ENCODE measurements around the gene BOLA3. TPM values are rescaled to one million over a fixed set of nuclear protein-coding genes. Genes with fewer than 3 reads are reported as not detected.

Gene BOLA3
- total and polyA plus RNA-seq, 2 donors (not counting 1 experiment from before 2014, with no cell fraction given), result 6.5 to 8.5 TPM

DNA sequence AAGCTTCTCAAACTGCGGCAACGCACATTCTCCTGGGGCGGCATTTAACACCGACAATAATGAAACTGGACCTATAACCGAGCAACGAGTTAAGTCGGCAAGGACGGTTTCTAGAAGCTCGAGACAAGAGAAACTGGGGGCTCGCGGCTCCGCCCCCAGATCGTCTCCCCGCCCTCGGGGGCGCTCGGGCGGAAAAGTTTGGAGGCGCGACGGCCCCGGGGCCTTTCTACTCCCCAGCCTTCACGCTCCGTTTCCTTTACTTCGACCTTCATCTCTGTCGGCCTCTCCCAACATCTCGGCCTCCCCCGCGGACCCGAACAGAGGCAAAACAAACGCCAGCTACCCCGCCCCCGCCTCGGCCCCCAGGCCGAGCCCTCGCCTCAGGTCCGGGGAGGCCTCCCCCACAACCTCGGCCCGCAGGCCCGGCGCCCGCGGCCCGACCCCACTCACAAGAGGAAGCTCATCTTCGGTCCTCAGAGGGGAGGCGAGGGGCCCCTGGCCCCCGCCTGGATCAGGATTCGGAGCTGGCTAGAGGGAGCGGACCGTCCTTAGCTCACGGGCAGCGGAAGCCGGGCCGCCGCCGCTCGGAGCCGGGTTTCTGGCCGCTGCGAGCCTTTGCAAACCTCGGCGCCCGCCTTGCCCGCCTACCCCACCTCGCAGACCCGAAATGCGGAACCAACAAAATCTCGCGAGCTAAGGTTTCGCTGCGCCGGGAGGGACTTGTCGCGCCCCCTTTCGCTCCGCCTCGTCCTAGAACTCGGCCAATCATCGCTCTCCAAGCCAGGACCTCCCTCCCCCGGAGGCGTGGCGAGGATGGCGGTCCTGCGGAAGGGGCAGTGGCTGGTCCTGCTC is 30.7 kb upstream of the BOLA3 start, which contains the start of gene MOB1A:
TSS of gene MOB1A (minus strand) at position 669 of the 852 bp plus-strand sequence. CDS start at position 464, 205 bp downstream.
- Histone ChIP-seq H3K27me3 (replicated peaks in 1 of 4; ENCODE audit: control extremely low read depth in 1 of 4, control insufficient read depth in 3 of 4, insufficient read depth in 4 of 4, low read length in 3 of 4) (no peaks in the 10 kb centered on the region), H3K4me2 (replicated peaks; ENCODE audit: low read depth, low read length, poor library complexity, severe bottlenecking) (peak within 1 kb of the TSS; percentile 82), H3K9me3 (ENCODE audit: control extremely low read depth in 1 of 3, control insufficient read depth in 2 of 3, insufficient read depth in 1 of 3, low read length in 2 of 3) (peaks cover 0 to 13% (median 0%) of the 10 kb centered on the region in 3 donors), H4K20me1 (ENCODE audit: control insufficient read depth, insufficient read depth, low read length, poor library complexity, severe bottlenecking) (peaks cover 51% of the 10 kb centered on the region), H3K79me2 (ENCODE audit: control insufficient read depth, insufficient read depth, low read length) (peaks cover 54% of the 10 kb centered on the region), H3K4me3 (ENCODE audit: control extremely low read depth in 1 of 5, extremely low read depth in 1 of 5, insufficient read depth in 1 of 5, low read depth in 2 of 5, low read length in 4 of 5) (peak within 1 kb of the TSS; percentile 73 to 95 (median 82)), H2AFZ (ENCODE audit: insufficient read depth, low read depth, low read length, poor library complexity, severe bottlenecking) (peak within 1 kb of the TSS; percentile 73), H3K4me1 (ENCODE audit: control insufficient read depth in 2 of 2, insufficient read depth in 2 of 2, low read length in 2 of 2) (peaks cover 52 to 66% of the 10 kb centered on the region in 2 donors), H3K9ac (ENCODE audit: low read length) (peak within 1 kb of the TSS; percentile 98), H3K36me3 (replicated peaks in 1 of 2; ENCODE audit: control extremely low read depth in 1 of 2, control insufficient read depth in 1 of 2, extremely low read depth in 1 of 2, insufficient read depth in 2 of 2, low read length in 1 of 2) (no peaks in the 10 kb centered on the region), H3K27ac (ENCODE audit: low read length in 2 of 2) (peak within 1 kb of the TSS; percentile 97 to 99)
- Mint-ChIP-seq H3K4me1 (peaks cover 49% of the 10 kb centered on the region), H3K27me3 (no peaks in the 10 kb centered on the region), H3K27ac (peak within 1 kb of the TSS; percentile 99), H3K4me3 (peak within 1 kb of the TSS; percentile 86), H3K9me3 (ENCODE audit: insufficient read depth) (no peaks in the 10 kb centered on the region)
- DNase-seq (peak; percentile 99), ATAC-seq (ENCODE audit: low read depth) (peak; percentile 86)
- CTCF ChIA-PET, result interaction anchor here (0.6 to 6.7 kb wide), 16 partner anchors 9 to 356 kb away, joined by 3 to 132 read pairs (median 6); partner anchors contain the start of genes BOLA3 and MTHFD2
- intact Hi-C loops (cut with micrococcal nuclease), result loop anchor here (1.0 to 5.0 kb wide), 9 partner anchors 8 to 279 kb away; partner anchors contain the start of genes DGUOK, INO80B and WBP1
- POLR2A ChIA-PET, result interaction anchor here (0.8 to 6.5 kb wide), 15 partner anchors 20 to 441 kb away, joined by 3 to 120 read pairs (median 4); partner anchors contain the start of genes C2orf81, MTHFD2, TPRKB and WDR54
- TF ChIP-seq CTCF (IDR thresholded peaks at IDR 0.05) (no peak), EZH2 (IDR thresholded peaks at IDR 0.05; ENCODE audit: borderline replicate concordance, insufficient read depth, low read depth, low read length, poor library complexity, severe bottlenecking) (no peak)
- under 1% methylated on average over 78 of the region's 84 CpGs for WGBS (ENCODE audit: insufficient coverage)
